Common myeloid progenitor, CD34-positive (primary cell): ENCODE measurements around the gene CEPT1.

ENCODE experiments used
- CTCF ChIA-PET: fragments of 350-600 bp; sonication (Branson Sonifier 250); formaldehyde crosslinking; loops from one replicate; lab custom pipeline; 2021; ENCODE audit warnings: antibody characterized with exemption; lab: Charles Lee
- POLR2A ChIA-PET: fragments of 350-600 bp; sonication (Branson Sonifier 250); formaldehyde crosslinking; loops from one replicate; lab custom pipeline; 2021; ENCODE audit warnings: antibody characterized with exemption; lab: Charles Lee
- DNase-seq, 3 donors: peaks; one replicate each; pipeline versions ENCODE4 v3.0.0 to v3.0.0-alpha.2; 2013
- H3K27ac ChIP-seq, 2 experiments: 1 replicate in 1 of 2; 2 replicates in 1 of 2; pipeline ENCODE4 v1.7.0; 2013; ENCODE audit warnings: inconsistent platforms in 2 of 2, low read length in 2 of 2, mild to moderate bottlenecking in 2 of 2, low read depth in 1 of 2, moderate library complexity in 1 of 2; ENCODE audit not compliant: severe bottlenecking in 2 of 2, insufficient read depth in 1 of 2, poor library complexity in 1 of 2
- H3K27me3 ChIP-seq, 5 experiments: replicated peaks in 2 of 5; 1 replicate in 3 of 5; 2 replicates in 2 of 5; pipeline versions ENCODE4 v1.6.1 to v1.7.0; 2013; ENCODE audit warnings: low read length in 4 of 5, mild to moderate bottlenecking in 2 of 5, moderate library complexity in 2 of 5, inconsistent platforms in 1 of 5; ENCODE audit not compliant: insufficient read depth in 5 of 5, control insufficient read depth in 4 of 5
- H3K36me3 ChIP-seq, 4 experiments: 1 replicate in 2 of 4; 2 replicates in 2 of 4; pipeline versions ENCODE4 v1.6.1 to v1.7.0; 2013; ENCODE audit warnings: low read length in 3 of 4, control low read depth in 1 of 4, mild to moderate bottlenecking in 1 of 4; ENCODE audit not compliant: control insufficient read depth in 4 of 4, insufficient read depth in 4 of 4
- H3K4me1 ChIP-seq, 4 experiments: 1 replicate in 3 of 4; 2 replicates in 1 of 4; pipeline versions ENCODE4 v1.6.1 to v1.7.1; 2013; ENCODE audit warnings: low read length in 3 of 4, mild to moderate bottlenecking in 3 of 4, control low read depth in 1 of 4, inconsistent platforms in 1 of 4, moderate library complexity in 1 of 4; ENCODE audit not compliant: control insufficient read depth in 4 of 4, insufficient read depth in 4 of 4; ENCODE audit errors: control extremely low read depth in 1 of 4
- H3K4me3 ChIP-seq, 7 experiments: 1 replicate in 4 of 7; 2 replicates in 3 of 7; pipeline versions ENCODE4 v1.5.1 to v1.7.0; 2013; ENCODE audit warnings: mild to moderate bottlenecking in 7 of 7, low read length in 6 of 7, moderate library complexity in 6 of 7, inconsistent platforms in 2 of 7, low read depth in 2 of 7, control low read depth in 1 of 7; ENCODE audit not compliant: insufficient read depth in 4 of 7, control insufficient read depth in 1 of 7; ENCODE audit errors: extremely low read depth in 1 of 7
- H3K9me3 ChIP-seq, 5 experiments: 1 replicate in 4 of 5; 2 replicates in 1 of 5; pipeline versions ENCODE4 v1.6.1 to v1.7.1; 2013; ENCODE audit warnings: low read length in 4 of 5, mild to moderate bottlenecking in 2 of 5, inconsistent platforms in 1 of 5, low read depth in 1 of 5, moderate library complexity in 1 of 5; ENCODE audit not compliant: control insufficient read depth in 4 of 5, insufficient read depth in 2 of 5; ENCODE audit errors: control extremely low read depth in 1 of 5
- WGBS: methylation state at CpG from one replicate; pipeline ENCODE4 v1.1.5; 2013; ENCODE audit not compliant: insufficient coverage; 5-methylcytosine and 5-hydroxymethylcytosine counted together

Gene CEPT1

GRCh38 chr1:111179968-111180533 lies 40.0 kb downstream of the CEPT1 start:
- ChIA-PET POLR2A (no interaction called here), CTCF (no interaction called here)
- DNase-seq: no peak
- Histone ChIP-seq H3K9me3 (no peaks in the 10 kb centered on the region), H3K27me3 (no peaks in the 10 kb centered on the region), H3K27ac (no peak overlapping the region), H3K4me3 (no peak overlapping the region), H3K36me3 (peaks cover 16 to 51% (median 37%) of the 10 kb centered on the region in 4 experiments), H3K4me1 (peaks cover 0 to 4% (median 0%) of the 10 kb centered on the region in 4 experiments)

DNA sequence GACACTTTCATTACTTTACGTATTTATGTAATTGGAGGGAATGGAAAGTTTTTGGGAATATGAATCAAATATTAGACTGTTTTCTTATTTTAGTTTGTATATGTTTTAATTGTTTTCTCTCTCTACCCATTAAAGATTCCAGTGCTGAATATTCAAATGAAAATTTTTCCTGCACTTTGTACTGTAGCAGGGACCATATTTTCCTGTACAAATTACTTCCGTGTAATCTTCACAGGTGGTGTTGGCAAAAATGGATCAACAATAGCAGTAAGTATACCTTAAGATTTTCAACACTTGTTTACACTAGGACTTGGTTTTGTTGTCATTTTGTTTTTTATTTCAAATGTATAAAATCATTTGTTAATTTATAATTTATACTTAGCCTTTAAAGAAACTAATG lies 42.0 kb downstream of the CEPT1 start:
- H3K27me3 ChIP-seq: no peaks in the 10 kb centered on the region
- ChIA-PET POLR2A (no interaction called here), CTCF (interaction anchor here (0.8 to 1.6 kb wide), 2 partner anchors 9 to 49 kb away, joined by 3 to 6 read pairs; no protein-coding TSS in a partner anchor)
- no peaks in the 10 kb centered on the region for H3K9me3 ChIP-seq
- peaks cover 0 to 11% (median 0%) of the 10 kb centered on the region in 4 experiments for H3K4me1 ChIP-seq
- H3K27ac ChIP-seq: no peak overlapping the region
- H3K4me3 ChIP-seq: no peak overlapping the region
- DNase-seq: no peak
- 100% methylated on average over 1 of the region's 2 CpGs for WGBS
- H3K36me3 ChIP-seq: peaks cover 14 to 60% (median 40%) of the 10 kb centered on the region in 4 experiments

DNA sequence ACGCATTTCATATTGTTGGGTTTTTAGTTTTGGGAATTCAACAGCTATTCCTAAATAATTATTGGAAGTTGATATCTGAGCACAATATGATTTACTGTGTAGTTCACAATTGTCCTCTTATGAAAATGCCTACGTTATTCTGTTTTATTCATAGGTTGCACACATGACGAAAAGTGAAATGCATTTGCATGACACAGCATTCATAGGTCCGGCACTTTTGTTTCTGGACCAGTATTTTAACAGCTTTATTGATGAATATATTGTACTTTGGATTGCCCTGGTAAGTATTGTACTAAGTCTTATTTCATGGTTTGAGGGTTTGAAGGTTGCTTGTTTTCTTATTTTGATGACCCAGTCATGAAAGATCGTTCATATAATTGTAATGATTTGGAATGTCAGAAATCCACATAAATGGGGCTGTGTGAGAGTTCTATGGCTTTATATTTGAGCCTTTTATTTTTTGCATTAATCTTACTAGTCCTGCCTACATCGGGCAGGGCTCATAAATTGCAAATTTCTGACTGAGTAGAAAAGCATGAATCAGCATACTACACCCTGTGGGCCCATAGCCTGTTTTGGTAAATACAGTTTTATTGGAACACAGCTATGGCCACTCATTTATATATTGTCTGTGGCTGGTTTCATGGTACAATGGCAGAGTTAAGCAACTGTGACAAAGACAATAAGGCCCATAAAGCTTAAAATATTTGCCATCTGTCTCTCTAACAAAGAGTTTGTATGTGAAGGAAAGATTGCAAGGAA lies 43.5 kb downstream of the CEPT1 start:
- Histone ChIP-seq H3K9me3 (no peaks in the 10 kb centered on the region), H3K4me3 (no peak overlapping the region), H3K27ac (no peak overlapping the region), H3K27me3 (no peaks in the 10 kb centered on the region), H3K36me3 (peaks cover 14 to 64% (median 46%) of the 10 kb centered on the region in 4 experiments), H3K4me1 (peaks cover 0 to 11% (median under 1%) of the 10 kb centered on the region in 4 experiments)
- ChIA-PET POLR2A (no interaction called here), CTCF (interaction anchor here (1.0 to 1.6 kb wide), 4 partner anchors 8 to 19 kb away, joined by 3 to 6 read pairs (median 4); no protein-coding TSS in a partner anchor)
- WGBS: 100% methylated on average over 3 of the region's 6 CpGs
- DNase-seq: no peak

GRCh38 chr1:111184663-111185062 lies 44.6 kb downstream of the CEPT1 start:
- no peak for DNase-seq
- Histone ChIP-seq H3K4me3 (no peak overlapping the region), H3K4me1 (peaks cover 0 to 11% (median 2%) of the 10 kb centered on the region in 4 experiments), H3K36me3 (peaks cover 14 to 66% (median 53%) of the 10 kb centered on the region in 4 experiments), H3K27me3 (no peaks in the 10 kb centered on the region), H3K9me3 (no peaks in the 10 kb centered on the region), H3K27ac (no peak overlapping the region)
- ChIA-PET CTCF (interaction anchor here (1.1 kb wide), 1 partner anchor 12 kb away, joined by 3 read pairs; no protein-coding TSS in a partner anchor), POLR2A (no interaction called here)

GRCh38 chr1:111190931-111191451 lies 51.0 kb downstream of the CEPT1 start:
- CTCF ChIA-PET: interaction anchor here (0.6 to 1.4 kb wide), 6 partner anchors 8 to 209 kb away, joined by 3 to 6 read pairs (median 3); partner anchors contain the start of genes CEPT1 and DRAM2
- Histone ChIP-seq H3K4me1 (peaks cover 6 to 25% (median 14%) of the 10 kb centered on the region in 4 experiments), H3K4me3 (no peak overlapping the region), H3K36me3 (peaks cover 11 to 73% (median 31%) of the 10 kb centered on the region in 4 experiments), H3K27me3 (no peaks in the 10 kb centered on the region), H3K9me3 (no peaks in the 10 kb centered on the region), H3K27ac (peak overlapping the region in 1 of 2 experiments; percentile 4)
- no peak for DNase-seq
- 100% methylated on average over 2 of the region's 2 CpGs for WGBS
- POLR2A ChIA-PET: interaction anchor here (0.6 kb wide), 1 partner anchor 197 kb away, joined by 4 read pairs; no protein-coding TSS in a partner anchor

GRCh38 chr1:111191496-111191895 lies 51.5 kb downstream of the CEPT1 start:
- H3K4me1 ChIP-seq: peaks cover 6 to 25% (median 14%) of the 10 kb centered on the region in 4 experiments
- H3K27me3 ChIP-seq: no peaks in the 10 kb centered on the region
- no peak overlapping the region for H3K4me3 ChIP-seq
- ChIA-PET POLR2A (interaction anchor here (0.6 kb wide), 1 partner anchor 196 kb away, joined by 4 read pairs; no protein-coding TSS in a partner anchor), CTCF (interaction anchor here (0.7 to 1.4 kb wide), 6 partner anchors 9 to 208 kb away, joined by 3 to 6 read pairs (median 3); partner anchors contain the start of genes CEPT1 and DRAM2)
- H3K9me3 ChIP-seq: no peaks in the 10 kb centered on the region
- peaks cover 14 to 68% (median 29%) of the 10 kb centered on the region in 4 experiments for H3K36me3 ChIP-seq
- DNase-seq: no peak
- no peak overlapping the region for H3K27ac ChIP-seq
- WGBS: 86% methylated on average over 3 of the region's 3 CpGs
